Subcutaneous adipose tissue (tissue), 4 donors: ENCODE results near the gene OR2B2. TPM values are rescaled to one million over a fixed set of nuclear protein-coding genes. Genes with fewer than 3 reads are reported as not detected.

Experiments
- total RNA-seq, 4 donors: library from RNA; depleted of rRNA; stranded (reverse); fragments of >200 nt; gene quantifications; one replicate each; pipeline ENCODE4 v1.1.0, GENCODE V29; 2016
- TF ChIP-seq, protein P1 (sequence below): fragments of 450-650 bp; IDR thresholded peaks from one replicate; pipeline ENCODE4 v1.5.1; 2016; ENCODE audit warnings: low read depth, mild to moderate bottlenecking, control low read depth, antibody characterized with exemption, moderate library complexity

Gene OR2B2
- not detected for total RNA-seq

- TF ChIP-seq, protein P1, sequence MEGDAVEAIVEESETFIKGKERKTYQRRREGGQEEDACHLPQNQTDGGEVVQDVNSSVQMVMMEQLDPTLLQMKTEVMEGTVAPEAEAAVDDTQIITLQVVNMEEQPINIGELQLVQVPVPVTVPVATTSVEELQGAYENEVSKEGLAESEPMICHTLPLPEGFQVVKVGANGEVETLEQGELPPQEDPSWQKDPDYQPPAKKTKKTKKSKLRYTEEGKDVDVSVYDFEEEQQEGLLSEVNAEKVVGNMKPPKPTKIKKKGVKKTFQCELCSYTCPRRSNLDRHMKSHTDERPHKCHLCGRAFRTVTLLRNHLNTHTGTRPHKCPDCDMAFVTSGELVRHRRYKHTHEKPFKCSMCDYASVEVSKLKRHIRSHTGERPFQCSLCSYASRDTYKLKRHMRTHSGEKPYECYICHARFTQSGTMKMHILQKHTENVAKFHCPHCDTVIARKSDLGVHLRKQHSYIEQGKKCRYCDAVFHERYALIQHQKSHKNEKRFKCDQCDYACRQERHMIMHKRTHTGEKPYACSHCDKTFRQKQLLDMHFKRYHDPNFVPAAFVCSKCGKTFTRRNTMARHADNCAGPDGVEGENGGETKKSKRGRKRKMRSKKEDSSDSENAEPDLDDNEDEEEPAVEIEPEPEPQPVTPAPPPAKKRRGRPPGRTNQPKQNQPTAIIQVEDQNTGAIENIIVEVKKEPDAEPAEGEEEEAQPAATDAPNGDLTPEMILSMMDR = no peak
Observed at GRCh38 chr6:27911956-27912446, at the start of gene OR2B2. TSS of gene OR2B2 (minus strand) at chr6:27912396. CDS start at chr6:27912319, 77 bp downstream.

GRCh38 chr6:27957516-27957915 is 45.3 kb upstream of the OR2B2 start:
- TF ChIP-seq, protein P1 = no peak

- TF ChIP-seq, protein P1 = no peak
Observed at GRCh38 chr6:27956941-27957340, 44.7 kb upstream of the OR2B2 start, which contains the start of gene OR2B6. TSS of gene OR2B6 (plus strand) at chr6:27957241. CDS start at chr6:27957241, 0 bp downstream.

- TF ChIP-seq, protein P1 = no peak
Observed at GRCh38 chr6:27951040-27951439, 38.8 kb upstream of the OR2B2 start.

- TF ChIP-seq, protein P1 = no peak
Observed at GRCh38 chr6:27948237-27948636, 36.0 kb upstream of the OR2B2 start.

DNA sequence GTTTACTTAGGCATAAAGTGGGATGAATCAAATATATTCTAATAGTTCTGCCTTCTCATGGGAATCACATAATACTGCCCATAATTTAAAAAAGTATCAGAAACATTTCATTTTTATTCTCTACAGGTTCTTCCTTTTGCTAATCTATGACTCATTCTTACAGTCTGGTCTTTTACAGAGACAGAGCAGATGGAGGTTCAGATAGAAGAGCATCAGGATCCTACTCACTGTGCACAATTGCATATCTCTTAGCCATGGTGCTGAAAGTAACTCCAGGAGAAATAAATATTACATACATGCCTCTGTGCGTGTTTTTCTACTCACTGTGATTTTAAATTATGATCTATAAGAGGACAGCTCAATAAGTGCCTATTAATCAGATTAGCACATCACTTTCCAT is 28.6 kb upstream of the OR2B2 start:
- TF ChIP-seq, protein P1 = no peak

GRCh38 chr6:27931209-27931608 is 19.0 kb upstream of the OR2B2 start:
- TF ChIP-seq, protein P1 = no peak
